ENCODE results near the gene NOTCH4. TPM values are rescaled to one million over a fixed set of nuclear protein-coding genes. Genes with fewer than 3 reads are reported as not detected.

NOTCH4 gene
- total and polyA plus RNA-seq, 9 of the 15 experiments (the other 6 are each of a cell fraction or from before 2014, with no cell fraction given), result 0.24 to 4.3 (median 1.7) TPM

DNA sequence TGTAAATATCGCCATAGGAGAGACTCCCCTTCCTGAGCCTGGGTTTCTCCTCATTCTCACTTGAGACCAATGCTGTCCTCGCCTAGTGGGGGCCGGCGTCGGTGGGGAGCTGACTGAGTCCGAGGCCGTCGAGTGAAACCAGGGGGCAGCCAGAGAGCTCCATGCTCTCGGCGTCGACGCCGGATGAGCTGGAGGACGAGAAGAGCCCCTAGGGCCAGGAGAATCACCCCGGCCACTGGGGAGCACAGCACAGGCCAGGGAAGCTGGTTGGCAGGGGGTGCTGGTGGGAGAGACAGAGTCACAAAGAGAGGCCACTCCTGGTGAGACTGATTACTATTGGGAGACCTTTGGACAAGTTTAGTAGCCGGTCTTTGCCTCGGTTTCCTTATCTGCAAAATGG lies 25.0 kb downstream of the NOTCH4 start:
- H3K4me2 ChIP-seq (ENCODE audit: insufficient read depth, low read length), result no peak overlapping the region
- no peaks in the 10 kb centered on the region for H3K36me3 ChIP-seq (ENCODE audit: control insufficient read depth, insufficient read depth, low read length)
- ChIA-PET POLR2A (interaction anchor here (0.7 kb wide), 1 partner anchor 10 kb away, joined by 5 read pairs; no protein-coding TSS in a partner anchor), CTCF (ENCODE audit: low intra/inter-chr PET ratio) (no interaction called here)
- 0 out of 2 replicates have a peak, but pooled peaks have one; percentile 37 for TF ChIP-seq BCOR (IDR thresholded peaks at IDR 0.05)
- TF ChIP-seq, protein P1, sequence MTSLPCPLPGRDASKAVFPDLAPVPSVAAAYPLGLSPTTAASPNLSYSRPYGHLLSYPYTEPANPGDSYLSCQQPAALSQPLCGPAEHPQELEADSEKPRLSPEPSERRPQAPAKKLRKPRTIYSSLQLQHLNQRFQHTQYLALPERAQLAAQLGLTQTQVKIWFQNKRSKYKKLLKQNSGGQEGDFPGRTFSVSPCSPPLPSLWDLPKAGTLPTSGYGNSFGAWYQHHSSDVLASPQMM (CRISPR knock-in tag; IDR thresholded peaks at IDR 0.05), result no peak
- FAIRE-seq, result no peak
- peaks cover 9% of the 10 kb centered on the region; the same call in 2 of the 3 replicates for H3K79me2 ChIP-seq (ENCODE audit: control insufficient read depth, insufficient read depth, low read length)
- H3K9ac ChIP-seq (ENCODE audit: insufficient read depth in 1 of 2, low read depth in 2 of 2, low read length in 2 of 2), result 0 out of 4 replicates have a peak overlapping the region, but pooled peaks of 1 of the 2 experiments have one; percentile 9
- BruUV-seq (replicated peaks), result no TSS peak
- DNase-seq (ENCODE audit: extremely low read depth in 1 of 4, low spot score in 3 of 4), result no peak
- peaks cover 28 to 44% of the 10 kb centered on the region in 2 experiments for H3K4me1 ChIP-seq (replicated peaks in 1 of 2; ENCODE audit: control insufficient read depth in 2 of 2, insufficient read depth in 2 of 2, low read length in 2 of 2)
- no peaks in the 10 kb centered on the region for H3K9me3 ChIP-seq (replicated peaks; ENCODE audit: control insufficient read depth, insufficient read depth, low read depth, low read length)
- no peak overlapping the region for H3K4me3 ChIP-seq
- in situ Hi-C loops (cut with MboI) (no loop called here), intact Hi-C loops (cut with micrococcal nuclease) (loop anchor here (5.0 to 10.0 kb wide), 2 partner anchors 294 to 773 kb away; partner anchors contain the start of gene ZBTB12)
- no peaks in the 10 kb centered on the region for H3K9me1 ChIP-seq (ENCODE audit: control insufficient read depth, insufficient read depth, low read length)
- no peak for ATAC-seq
- no peak overlapping the region for H3K27ac ChIP-seq (ENCODE audit: extremely low read depth, low read depth, low read length)
- WGBS (ENCODE audit: insufficient coverage, low coverage, missing lambda C conversion rate), result 73% methylated on average over 17 of the region's 17 CpGs
- peaks cover 5 to 6% of the 10 kb centered on the region in 2 experiments; a peak in 4 of 5 replicates for H3K27me3 ChIP-seq (ENCODE audit: control insufficient read depth in 2 of 2, insufficient read depth in 2 of 2, low read length in 2 of 2)
- no peaks in the 10 kb centered on the region for H4K20me1 ChIP-seq (replicated peaks; ENCODE audit: control insufficient read depth, insufficient read depth, low read length)
- no peak overlapping the region for H2AFZ ChIP-seq (ENCODE audit: low read depth, low read length)

DNA sequence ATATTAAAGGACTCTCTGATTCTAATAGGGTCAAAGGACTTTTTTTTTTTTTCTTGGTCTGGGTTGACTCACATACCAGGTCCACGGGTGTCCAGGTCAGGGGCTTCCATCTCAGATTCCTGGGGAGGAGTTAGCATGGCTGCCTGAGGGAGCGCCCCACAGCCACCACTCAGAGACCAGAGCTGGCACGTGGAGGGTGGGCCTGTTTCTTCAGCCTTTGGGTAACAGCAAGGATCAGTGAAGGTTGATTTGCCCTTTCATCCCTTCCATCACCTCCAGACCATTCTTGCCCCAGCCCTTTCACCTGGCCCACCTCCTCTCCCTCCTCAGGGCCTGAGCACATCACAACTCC lies 25.5 kb downstream of the NOTCH4 start:
- no peaks in the 10 kb centered on the region for H3K9me1 ChIP-seq (ENCODE audit: control insufficient read depth, insufficient read depth, low read length)
- H3K36me3 ChIP-seq (ENCODE audit: control insufficient read depth, insufficient read depth, low read length), result no peaks in the 10 kb centered on the region
- no peak overlapping the region for H2AFZ ChIP-seq (ENCODE audit: low read depth, low read length)
- H3K27me3 ChIP-seq (ENCODE audit: control insufficient read depth in 2 of 2, insufficient read depth in 2 of 2, low read length in 2 of 2), result peaks cover under 1% of the 10 kb centered on the region in 2 experiments; a peak in 3 of 5 replicates
- DNase-seq (ENCODE audit: extremely low read depth in 1 of 4, low spot score in 3 of 4) (no peak), ATAC-seq (no peak), FAIRE-seq (no peak)
- ChIA-PET CTCF (ENCODE audit: low intra/inter-chr PET ratio) (no interaction called here), POLR2A (interaction anchor here (0.7 kb wide), 1 partner anchor 10 kb away, joined by 5 read pairs; no protein-coding TSS in a partner anchor)
- no peak overlapping the region for H3K4me2 ChIP-seq (ENCODE audit: insufficient read depth, low read length)
- no peak overlapping the region for H3K4me3 ChIP-seq
- no peak overlapping the region for H3K27ac ChIP-seq (ENCODE audit: extremely low read depth, low read depth, low read length)
- intact Hi-C loops (cut with micrococcal nuclease), result loop anchor here (5.0 to 10.0 kb wide), 2 partner anchors 294 to 774 kb away; partner anchors contain the start of gene ZBTB12
- 41% methylated on average over 3 of the region's 3 CpGs for WGBS (ENCODE audit: insufficient coverage, low coverage, missing lambda C conversion rate)
- H3K9me3 ChIP-seq (replicated peaks; ENCODE audit: control insufficient read depth, insufficient read depth, low read depth, low read length), result no peaks in the 10 kb centered on the region
- H3K79me2 ChIP-seq (ENCODE audit: control insufficient read depth, insufficient read depth, low read length), result peaks cover 9% of the 10 kb centered on the region; the same call in 2 of the 3 replicates
- no TSS peak for BruUV-seq (replicated peaks)
- in situ Hi-C loops (cut with MboI), result no loop called here
- peak overlapping the region in 1 of 2 experiments; percentile 2; a peak in 1 of 4 replicates for H3K9ac ChIP-seq (ENCODE audit: insufficient read depth in 1 of 2, low read depth in 2 of 2, low read length in 2 of 2)
- H4K20me1 ChIP-seq (replicated peaks; ENCODE audit: control insufficient read depth, insufficient read depth, low read length), result no peaks in the 10 kb centered on the region
- peaks cover 33 to 43% of the 10 kb centered on the region in 2 experiments for H3K4me1 ChIP-seq (replicated peaks in 1 of 2; ENCODE audit: control insufficient read depth in 2 of 2, insufficient read depth in 2 of 2, low read length in 2 of 2)
- TF ChIP-seq, protein P2, sequence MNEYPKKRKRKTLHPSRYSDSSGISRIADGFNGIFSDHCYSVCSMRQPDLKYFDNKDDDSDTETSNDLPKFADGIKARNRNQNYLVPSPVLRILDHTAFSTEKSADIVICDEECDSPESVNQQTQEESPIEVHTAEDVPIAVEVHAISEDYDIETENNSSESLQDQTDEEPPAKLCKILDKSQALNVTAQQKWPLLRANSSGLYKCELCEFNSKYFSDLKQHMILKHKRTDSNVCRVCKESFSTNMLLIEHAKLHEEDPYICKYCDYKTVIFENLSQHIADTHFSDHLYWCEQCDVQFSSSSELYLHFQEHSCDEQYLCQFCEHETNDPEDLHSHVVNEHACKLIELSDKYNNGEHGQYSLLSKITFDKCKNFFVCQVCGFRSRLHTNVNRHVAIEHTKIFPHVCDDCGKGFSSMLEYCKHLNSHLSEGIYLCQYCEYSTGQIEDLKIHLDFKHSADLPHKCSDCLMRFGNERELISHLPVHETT (CRISPR knock-in tag; conservative IDR thresholded peaks at IDR 0.05 in 1 of 2, IDR thresholded peaks at IDR 0.05 in 1 of 2), result no peak

Data from K562 (cell line).